ENCODE measurements around the gene LITAF.
"Not testable (repeated sequence)": the region's sequence is repeated elsewhere in the genome, so short reads cannot be mapped to it uniquely, and the experiment has no call there.

The LITAF gene

GRCh38 chr16:11576427-11577289 is 10.1 kb downstream of the LITAF start:
- DNase-seq (ENCODE audit: low read depth in 1 of 2, low spot score in 1 of 2), result no peak

- DNase-seq (ENCODE audit: low read depth in 1 of 2, low spot score in 1 of 2), result no peak
Measured at GRCh38 chr16:11575223-11575589, 11.5 kb downstream of the LITAF start.

DNA sequence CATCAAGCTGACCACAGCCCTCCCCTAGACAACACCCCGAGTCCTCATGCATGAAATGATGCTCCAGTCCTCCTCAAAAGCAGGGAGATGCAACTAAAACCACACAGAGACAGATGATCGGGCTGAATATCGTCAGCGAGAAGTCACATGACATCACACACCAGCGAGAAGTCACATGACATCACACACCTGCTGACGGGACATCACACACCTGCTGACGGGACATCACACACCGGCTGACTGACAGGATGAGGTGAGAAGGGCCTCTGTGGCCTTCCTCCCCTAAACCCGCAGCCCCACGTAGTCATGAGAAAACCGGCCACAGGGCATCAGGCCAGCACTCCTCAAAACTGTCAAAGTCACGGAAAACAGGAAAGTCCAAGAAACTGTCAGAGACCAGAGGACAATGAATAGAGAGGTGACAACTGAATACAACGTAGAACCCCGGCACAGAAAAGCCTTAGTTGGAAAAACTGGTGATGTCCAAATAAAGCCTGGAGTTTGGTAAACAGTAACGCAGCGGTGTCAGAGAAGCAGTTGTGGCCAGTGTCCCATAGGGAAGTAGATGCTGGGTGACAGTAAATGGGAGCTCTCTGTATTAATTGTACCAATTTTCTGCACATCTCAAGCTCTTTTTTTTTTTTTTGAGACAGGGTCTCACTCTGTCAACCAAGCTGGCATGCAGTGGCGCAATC is 14.3 kb downstream of the LITAF start:
- DNase-seq (ENCODE audit: low read depth in 1 of 2, low spot score in 1 of 2), result no peak

DNA sequence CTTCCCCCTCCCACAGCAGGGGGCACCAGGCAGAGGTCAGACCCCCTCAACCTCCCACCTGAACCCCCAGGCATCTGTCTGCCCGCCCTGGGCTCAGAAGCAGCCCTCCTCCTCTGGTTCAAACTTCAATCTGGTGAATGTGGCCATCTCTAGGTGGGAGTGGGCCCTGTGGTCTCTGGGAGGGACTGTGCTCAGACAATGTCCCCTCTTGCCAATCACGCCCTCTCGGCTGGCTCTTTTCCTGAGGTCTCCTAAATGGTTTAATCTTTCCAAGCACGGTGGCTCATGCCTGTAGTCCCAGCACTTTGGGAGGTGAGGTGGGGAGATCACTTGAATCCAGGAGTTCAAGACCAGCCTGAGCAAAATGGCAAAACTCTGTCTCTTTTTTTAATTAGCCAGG is 15.2 kb downstream of the LITAF start:
- DNase-seq (ENCODE audit: low read depth in 1 of 2, low spot score in 1 of 2), result no peak

DNA sequence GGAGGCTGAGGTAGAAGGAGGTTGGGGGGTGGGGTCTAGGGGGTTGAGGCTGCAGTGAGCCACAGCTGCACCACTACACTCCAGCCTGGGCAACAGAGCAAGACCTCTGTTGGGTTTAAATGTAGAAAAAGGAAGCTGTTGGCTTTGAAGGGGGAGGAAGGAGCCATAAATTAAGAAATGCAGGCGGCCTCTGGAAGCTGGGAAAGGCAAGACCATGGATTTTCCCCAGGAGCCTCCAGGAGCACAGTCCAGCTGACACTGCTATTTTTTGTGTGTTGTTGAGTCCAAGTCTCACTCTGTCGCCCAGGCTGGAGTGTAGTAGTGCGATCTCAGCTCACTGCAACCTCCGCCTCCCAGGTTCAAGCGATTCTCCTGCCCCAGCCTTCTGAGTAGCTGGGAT is 15.9 kb downstream of the LITAF start:
- DNase-seq (ENCODE audit: low read depth in 1 of 2, low spot score in 1 of 2), result no peak

- no peak for DNase-seq (ENCODE audit: low read depth in 1 of 2, low spot score in 1 of 2)
Measured at GRCh38 chr16:11570258-11570657, 16.5 kb downstream of the LITAF start.

DNA sequence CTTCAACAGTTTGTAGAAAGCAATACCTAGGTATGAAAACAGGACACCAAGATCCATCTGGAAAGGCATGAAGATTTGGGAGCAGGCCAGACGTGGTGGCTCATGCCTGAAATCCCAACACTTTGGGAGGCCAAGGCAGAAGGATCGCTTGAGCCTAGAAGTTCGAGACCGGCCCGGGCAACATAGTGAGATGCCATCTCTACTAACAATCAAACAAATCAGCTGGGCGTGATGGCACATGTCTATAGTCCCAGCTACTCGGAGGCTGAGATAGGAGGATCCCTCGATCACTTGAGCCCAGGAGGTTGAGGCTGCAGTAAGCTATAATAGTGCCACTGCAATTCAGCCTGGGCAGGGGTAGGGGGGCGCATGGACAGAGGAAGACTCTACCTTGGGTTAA is 20.3 kb downstream of the LITAF start:
- no peak for DNase-seq (ENCODE audit: low read depth in 1 of 2, low spot score in 1 of 2)

- no peak for DNase-seq (ENCODE audit: low read depth in 1 of 2, low spot score in 1 of 2)
Measured at GRCh38 chr16:11565665-11566064, 21.1 kb downstream of the LITAF start.

DNA sequence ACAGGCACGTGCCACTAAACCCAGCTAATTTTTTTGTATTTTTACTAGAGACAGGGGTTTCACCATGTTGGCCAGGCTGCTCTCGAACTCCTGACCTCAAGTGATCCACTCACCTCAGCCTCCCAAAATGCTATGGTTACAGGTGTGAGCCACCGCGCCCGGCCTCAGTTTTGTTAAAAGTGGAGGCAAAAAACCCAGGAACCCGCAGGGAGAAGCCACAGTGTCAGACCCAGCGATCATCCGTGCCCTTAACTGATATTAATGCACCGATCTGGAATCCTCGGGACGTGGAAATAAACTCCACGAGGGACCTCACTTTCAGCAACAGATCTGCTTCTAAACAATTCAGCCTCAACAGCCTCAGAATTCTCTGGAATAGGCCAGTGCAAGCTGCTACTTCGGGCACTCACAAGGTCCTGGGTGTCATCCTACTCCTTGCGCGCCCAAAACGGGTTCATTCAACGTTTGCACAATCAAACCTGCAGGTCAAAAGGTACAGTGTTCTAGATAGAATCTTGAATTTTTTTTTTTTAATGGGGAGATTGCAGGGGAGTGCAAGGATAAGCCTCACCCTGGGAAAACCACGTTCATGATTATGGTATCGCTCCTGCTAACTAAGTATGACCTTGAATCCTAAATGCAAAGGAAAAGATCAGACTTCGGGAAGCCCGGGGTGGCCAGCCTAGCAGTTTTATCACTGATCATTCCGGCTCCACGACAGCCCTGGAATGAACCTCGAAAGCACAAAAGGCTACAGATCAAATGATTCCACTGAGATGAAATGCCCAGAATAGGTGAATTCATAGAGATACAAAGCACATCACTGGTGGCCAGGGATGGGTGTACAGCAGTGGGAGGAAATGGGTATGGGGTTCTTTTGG is 22.4 kb downstream of the LITAF start:
- DNase-seq (ENCODE audit: low read depth in 1 of 2, low spot score in 1 of 2), result no peak

GRCh38 chr16:11563493-11564040 is 23.2 kb downstream of the LITAF start:
- no peak for DNase-seq (ENCODE audit: low read depth in 1 of 2, low spot score in 1 of 2)

- DNase-seq (ENCODE audit: low read depth in 1 of 2, low spot score in 1 of 2), result no peak
Measured at GRCh38 chr16:11562941-11563340, 23.8 kb downstream of the LITAF start.

DNA sequence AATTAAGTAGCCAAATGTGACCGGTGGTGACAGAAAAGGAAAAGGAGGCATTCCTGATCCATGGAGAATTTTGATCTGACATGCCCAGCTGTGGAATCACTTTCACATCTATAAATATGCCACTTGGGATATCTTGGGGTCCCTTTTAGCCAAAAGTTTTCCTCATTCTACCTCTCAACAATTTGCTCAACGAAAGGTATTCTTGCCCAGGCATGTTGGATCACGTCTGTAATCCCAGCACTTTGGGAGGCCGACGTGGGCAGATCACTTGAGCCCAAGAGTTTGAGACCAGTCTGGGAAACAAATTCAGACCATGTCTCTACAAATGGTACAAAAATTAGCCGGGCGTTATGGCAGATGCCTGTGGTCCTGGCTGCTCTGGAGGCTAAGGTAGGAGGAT is 24.3 kb downstream of the LITAF start:
- DNase-seq (ENCODE audit: low read depth in 1 of 2, low spot score in 1 of 2), result no peak

DNA sequence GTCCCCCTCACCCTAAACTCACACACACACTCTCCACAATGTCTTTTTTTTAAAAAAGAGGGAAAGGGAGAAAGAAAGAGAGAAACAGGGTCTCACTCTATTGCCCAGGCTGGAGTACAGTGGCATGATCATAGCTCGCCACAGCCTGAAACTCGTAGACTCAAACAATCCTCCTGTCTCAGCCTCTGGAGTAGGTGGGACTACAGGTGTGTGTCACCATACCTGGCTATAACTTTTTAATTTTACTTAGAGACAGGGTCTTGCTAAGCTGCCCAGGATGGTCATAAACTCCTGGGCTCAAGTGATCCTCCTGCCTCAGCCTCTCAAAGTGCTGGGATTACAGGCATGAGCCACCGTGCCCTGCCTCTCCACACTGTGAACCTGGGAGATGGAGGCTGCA is 24.9 kb downstream of the LITAF start:
- DNase-seq (ENCODE audit: low read depth in 1 of 2, low spot score in 1 of 2), result no peak

GRCh38 chr16:11561454-11561805 is 25.3 kb downstream of the LITAF start:
- DNase-seq (ENCODE audit: low read depth in 1 of 2, low spot score in 1 of 2), result no peak

DNA sequence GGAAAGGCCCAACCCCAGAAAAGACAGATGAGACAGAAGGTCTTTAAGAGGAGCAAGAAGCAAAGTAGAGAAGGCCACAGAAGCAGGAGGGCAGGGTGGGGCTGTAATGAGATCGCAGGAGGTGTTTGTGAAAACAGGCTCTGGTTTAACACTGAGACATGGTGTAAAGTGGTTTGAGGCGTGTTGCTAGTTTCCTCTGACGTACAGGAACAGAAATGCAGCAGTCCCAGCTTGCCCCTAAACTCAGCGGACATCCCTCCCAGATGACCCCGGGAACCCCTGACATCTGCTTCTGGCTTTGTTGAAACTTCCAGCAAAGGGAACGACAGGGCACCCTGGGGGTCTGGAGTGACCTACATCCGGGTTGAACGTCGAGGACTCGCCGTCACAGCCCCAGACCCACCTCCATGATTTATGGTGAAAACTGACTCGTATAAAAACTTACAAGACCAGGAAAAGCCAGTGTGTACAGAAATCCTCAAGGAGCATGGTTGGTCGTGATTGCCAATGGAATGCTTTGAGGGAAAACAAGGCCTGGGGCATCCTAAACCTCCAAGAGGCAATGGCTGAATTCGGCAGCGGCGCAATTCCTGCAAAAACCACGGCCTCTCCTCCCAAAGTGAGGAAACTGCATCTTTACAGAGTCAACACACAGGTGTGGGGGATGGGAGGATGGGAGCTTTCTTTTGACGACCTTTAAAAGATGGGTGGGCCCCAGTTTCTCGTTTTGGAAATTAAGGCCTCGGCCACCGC is 25.8 kb downstream of the LITAF start:
- DNase-seq (ENCODE audit: low read depth in 1 of 2, low spot score in 1 of 2), result peak in 1 of 2 donors; percentile 31

DNA sequence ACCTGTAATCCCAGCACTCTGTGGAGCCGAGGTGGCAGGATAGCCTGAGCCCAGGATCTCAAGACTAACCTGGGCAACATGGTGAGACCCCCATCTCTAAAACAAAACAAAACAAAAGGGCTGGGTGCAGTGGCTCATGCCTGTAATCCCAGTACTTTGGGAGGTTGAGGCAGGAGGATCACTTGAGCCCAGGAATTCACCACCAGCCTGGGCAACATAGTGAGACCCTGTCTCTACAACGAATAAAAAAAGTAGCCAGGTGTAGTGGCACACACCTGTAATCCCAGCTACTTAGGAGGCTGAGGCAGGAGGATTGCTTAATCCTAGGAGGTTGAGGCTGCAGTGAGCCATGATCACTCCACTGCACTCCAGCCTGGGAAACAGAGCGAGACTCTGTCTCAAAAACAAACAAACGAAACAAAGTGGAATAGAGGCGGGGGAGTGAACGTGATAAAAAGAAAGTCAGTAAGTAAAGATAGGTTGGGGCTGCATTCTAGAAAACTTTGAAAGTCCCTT is 28.4 kb downstream of the LITAF start:
- DNase-seq (ENCODE audit: low read depth in 1 of 2, low spot score in 1 of 2), result not testable (repeated sequence)

GRCh38 chr16:11557801-11558200 is 28.9 kb downstream of the LITAF start:
- DNase-seq (ENCODE audit: low read depth in 1 of 2, low spot score in 1 of 2), result no peak

GRCh38 chr16:11556945-11557720 is 29.6 kb downstream of the LITAF start:
- DNase-seq (ENCODE audit: low read depth in 1 of 2, low spot score in 1 of 2), result no peak

GRCh38 chr16:11556214-11556819 is 30.4 kb downstream of the LITAF start:
- DNase-seq (ENCODE audit: low read depth in 1 of 2, low spot score in 1 of 2), result no peak
